Osteoblast (primary cell): ENCODE measurements around the gene HIF3A. TPM values are rescaled to one million over a fixed set of nuclear protein-coding genes. Genes with fewer than 3 reads are reported as not detected.
A peak's percentile ranks its signal among the peaks of the same experiment; 100 is the strongest.
"Not testable (repeated sequence)": the region's sequence is repeated elsewhere in the genome, so short reads cannot be mapped to it uniquely, and the experiment has no call there.

Source experiments
- DNase-seq: peaks from one replicate; pipeline ENCODE4 v3.0.0; 2011; ENCODE audit warnings: low spot score, mixed read lengths; ENCODE audit not compliant: insufficient read length; ENCODE audit errors: missing footprints
- H2AFZ ChIP-seq: 2 replicates; pipeline ENCODE4 v1.6.0; 2011; ENCODE audit warnings: mild to moderate bottlenecking, low read length
- H3K27ac ChIP-seq: 2 replicates; pipeline ENCODE4 v1.5.1; 2011; ENCODE audit warnings: mild to moderate bottlenecking, low read depth, low read length, moderate library complexity
- H3K27me3 ChIP-seq: 2 replicates; pipeline ENCODE4 v1.6.0; 2012; ENCODE audit warnings: mild to moderate bottlenecking, control low read depth, inconsistent platforms, low read length, moderate library complexity; ENCODE audit not compliant: insufficient read depth
- H3K36me3 ChIP-seq: 2 replicates; pipeline ENCODE4 v1.5.1; 2011; ENCODE audit warnings: mild to moderate bottlenecking, low read length, control low read depth, moderate library complexity; ENCODE audit not compliant: insufficient read depth
- H3K4me1 ChIP-seq: 2 replicates; pipeline ENCODE4 v1.5.1; 2011; ENCODE audit warnings: mild to moderate bottlenecking, low read length, control low read depth, moderate library complexity; ENCODE audit not compliant: insufficient read depth
- H3K4me2 ChIP-seq: 2 replicates; pipeline ENCODE4 v1.6.0; 2011; ENCODE audit warnings: mild to moderate bottlenecking, low read length; ENCODE audit not compliant: insufficient read depth
- H3K4me3 ChIP-seq: fragments of 200-600 bp; sonication (generic); 3 replicates; pipeline ENCODE4 v1.5.1; 2012; ENCODE audit warnings: mild to moderate bottlenecking, low read length, inconsistent platforms; ENCODE audit not compliant: insufficient read depth
- H3K79me2 ChIP-seq: 2 replicates; pipeline ENCODE4 v1.6.0; 2012; ENCODE audit warnings: mild to moderate bottlenecking, low read length, control low read depth, inconsistent platforms; ENCODE audit not compliant: insufficient read depth
- H3K9me3 ChIP-seq: 2 replicates; pipeline ENCODE4 v1.5.1; 2011; ENCODE audit warnings: low read depth, low read length, control low read depth
- H4K20me1 ChIP-seq: 2 replicates; pipeline ENCODE4 v1.6.0; 2012; ENCODE audit warnings: mild to moderate bottlenecking, low read length, control low read depth; ENCODE audit not compliant: insufficient read depth
- total RNA-seq: library from RNA; depleted of rRNA; stranded (reverse); fragments of >200 nt; gene quantifications from 2 replicates; pipeline ENCODE4 v1.2.3, GENCODE V29; 2012
- TF ChIP-seq, protein P1 (sequence below): IDR thresholded peaks from 2 replicates; pipeline ENCODE4 v1.5.1; 2011; ENCODE audit warnings: mild to moderate bottlenecking, low read depth, low read length, moderate library complexity; ENCODE audit errors: extremely low read depth

The HIF3A gene
- total RNA-seq, 1 donor, result not detected

DNA sequence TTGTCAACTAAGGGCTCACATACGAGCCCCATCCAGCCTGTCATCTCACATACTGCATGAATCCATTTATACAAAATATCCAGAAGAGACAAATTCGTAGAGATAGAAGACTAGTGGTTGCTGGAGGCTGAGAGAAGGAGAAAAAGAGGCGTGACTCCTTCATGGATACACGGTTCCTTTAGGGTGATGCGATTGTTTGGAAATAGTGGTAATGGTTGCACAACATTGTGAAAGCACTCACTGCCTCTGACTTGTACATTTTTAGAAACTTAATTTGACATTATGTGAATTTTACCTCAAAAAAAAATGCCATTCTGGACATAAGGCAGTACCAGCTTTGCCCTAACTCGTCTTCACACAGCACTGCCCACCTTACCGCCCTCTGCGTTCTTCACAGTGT lies 40.0 kb upstream of the HIF3A start:
- Histone ChIP-seq H3K36me3 (no peaks in the 10 kb centered on the region), H3K79me2 (no peaks in the 10 kb centered on the region), H3K27ac (no peak overlapping the region), H3K27me3 (peaks cover 45% of the 10 kb centered on the region), H3K9me3 (no peaks in the 10 kb centered on the region), H3K4me2 (no peak overlapping the region), H4K20me1 (no peaks in the 10 kb centered on the region), H3K4me3 (no peak overlapping the region), H2AFZ (no peak overlapping the region), H3K4me1 (no peaks in the 10 kb centered on the region)
- TF ChIP-seq, protein P1, sequence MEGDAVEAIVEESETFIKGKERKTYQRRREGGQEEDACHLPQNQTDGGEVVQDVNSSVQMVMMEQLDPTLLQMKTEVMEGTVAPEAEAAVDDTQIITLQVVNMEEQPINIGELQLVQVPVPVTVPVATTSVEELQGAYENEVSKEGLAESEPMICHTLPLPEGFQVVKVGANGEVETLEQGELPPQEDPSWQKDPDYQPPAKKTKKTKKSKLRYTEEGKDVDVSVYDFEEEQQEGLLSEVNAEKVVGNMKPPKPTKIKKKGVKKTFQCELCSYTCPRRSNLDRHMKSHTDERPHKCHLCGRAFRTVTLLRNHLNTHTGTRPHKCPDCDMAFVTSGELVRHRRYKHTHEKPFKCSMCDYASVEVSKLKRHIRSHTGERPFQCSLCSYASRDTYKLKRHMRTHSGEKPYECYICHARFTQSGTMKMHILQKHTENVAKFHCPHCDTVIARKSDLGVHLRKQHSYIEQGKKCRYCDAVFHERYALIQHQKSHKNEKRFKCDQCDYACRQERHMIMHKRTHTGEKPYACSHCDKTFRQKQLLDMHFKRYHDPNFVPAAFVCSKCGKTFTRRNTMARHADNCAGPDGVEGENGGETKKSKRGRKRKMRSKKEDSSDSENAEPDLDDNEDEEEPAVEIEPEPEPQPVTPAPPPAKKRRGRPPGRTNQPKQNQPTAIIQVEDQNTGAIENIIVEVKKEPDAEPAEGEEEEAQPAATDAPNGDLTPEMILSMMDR, result no peak
- DNase-seq, result no peak

DNA sequence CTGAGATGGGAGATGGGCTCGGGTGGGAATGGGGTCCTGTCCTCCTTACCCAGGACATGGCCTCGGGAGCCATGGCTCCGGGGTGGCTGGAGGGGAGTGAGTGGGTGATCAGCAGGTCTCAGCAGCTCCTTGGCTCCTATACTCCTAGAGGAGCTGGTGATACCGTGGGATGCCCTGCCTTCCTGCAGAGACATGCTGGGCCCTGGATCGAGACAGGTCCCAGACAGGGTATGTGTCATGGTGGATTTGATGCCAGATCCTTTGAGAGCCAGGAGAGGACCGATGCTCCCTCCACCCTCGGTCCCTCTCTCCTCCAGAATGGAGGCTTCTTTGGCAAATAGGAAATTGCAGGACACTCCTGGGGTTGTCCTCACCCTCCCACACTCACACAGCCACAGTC lies 35.3 kb upstream of the HIF3A start:
- not testable (repeated sequence) for H4K20me1 ChIP-seq, H3K79me2 ChIP-seq, H3K4me1 ChIP-seq, H3K4me3 ChIP-seq, H3K4me2 ChIP-seq, H3K36me3 ChIP-seq, H2AFZ ChIP-seq, H3K9me3 ChIP-seq, H3K27ac ChIP-seq
- peaks cover 57% of the 10 kb centered on the region for H3K27me3 ChIP-seq
- DNase-seq, result peak; percentile 47

DNA sequence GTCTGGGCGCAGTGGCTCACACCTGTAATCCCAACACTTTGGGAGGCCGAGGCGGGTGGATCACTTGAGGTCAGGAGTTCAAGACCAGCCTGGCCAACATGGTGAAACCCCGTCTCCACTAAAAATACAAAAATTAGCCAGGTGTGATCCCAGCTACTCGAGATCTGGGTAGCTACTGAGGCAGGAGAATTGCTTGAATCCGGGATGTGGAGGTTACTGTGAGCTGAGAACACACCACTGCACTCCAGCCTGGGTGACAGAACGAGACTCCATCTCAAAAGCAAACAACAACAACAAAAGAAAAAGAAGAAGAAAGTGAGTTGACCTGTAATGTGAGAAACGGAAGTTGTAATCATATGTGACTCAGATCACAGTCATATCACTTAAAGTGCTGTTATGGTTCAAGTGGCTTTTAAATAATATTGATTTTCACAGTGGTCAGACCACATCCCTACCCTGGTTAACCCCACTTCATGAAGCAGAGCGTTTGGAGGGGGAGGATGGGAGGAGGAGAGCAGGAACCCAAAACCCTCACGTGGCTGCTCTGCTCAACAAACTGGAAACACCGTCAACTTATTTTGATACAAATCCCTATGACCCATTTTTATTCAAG lies 34.1 kb upstream of the HIF3A start:
- not testable (repeated sequence) for H3K9me3 ChIP-seq, H3K4me3 ChIP-seq, H3K79me2 ChIP-seq, H3K4me2 ChIP-seq, H3K4me1 ChIP-seq, H2AFZ ChIP-seq, H3K36me3 ChIP-seq, H3K27ac ChIP-seq, H4K20me1 ChIP-seq
- DNase-seq, result peak; percentile 6
- H3K27me3 ChIP-seq, result peaks cover 62% of the 10 kb centered on the region

DNA sequence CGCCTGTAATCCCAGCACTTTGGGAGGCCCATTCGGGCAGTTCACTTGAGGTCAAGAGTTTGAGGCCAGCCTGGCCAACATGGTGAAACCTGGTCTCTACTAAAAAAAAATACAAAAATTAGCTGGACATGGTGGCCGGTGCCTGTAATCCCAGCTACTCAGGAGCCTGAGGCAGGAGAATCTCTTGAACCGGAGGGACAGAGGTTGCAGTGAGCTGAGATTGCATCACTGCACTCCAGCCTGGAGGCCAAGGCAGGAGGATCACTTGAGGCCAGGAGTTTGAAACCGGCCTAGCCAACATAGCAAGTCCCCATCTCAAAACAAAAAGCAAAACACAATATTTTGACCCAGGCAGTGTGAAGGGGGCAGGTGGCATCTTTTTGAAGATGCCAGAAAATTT lies 32.0 kb upstream of the HIF3A start:
- not testable (repeated sequence) for H2AFZ ChIP-seq, H3K4me2 ChIP-seq, H3K36me3 ChIP-seq, H3K9me3 ChIP-seq, DNase-seq, H3K79me2 ChIP-seq, H4K20me1 ChIP-seq, H3K4me3 ChIP-seq, H3K27ac ChIP-seq, H3K4me1 ChIP-seq
- H3K27me3 ChIP-seq, result peaks cover 68% of the 10 kb centered on the region

DNA sequence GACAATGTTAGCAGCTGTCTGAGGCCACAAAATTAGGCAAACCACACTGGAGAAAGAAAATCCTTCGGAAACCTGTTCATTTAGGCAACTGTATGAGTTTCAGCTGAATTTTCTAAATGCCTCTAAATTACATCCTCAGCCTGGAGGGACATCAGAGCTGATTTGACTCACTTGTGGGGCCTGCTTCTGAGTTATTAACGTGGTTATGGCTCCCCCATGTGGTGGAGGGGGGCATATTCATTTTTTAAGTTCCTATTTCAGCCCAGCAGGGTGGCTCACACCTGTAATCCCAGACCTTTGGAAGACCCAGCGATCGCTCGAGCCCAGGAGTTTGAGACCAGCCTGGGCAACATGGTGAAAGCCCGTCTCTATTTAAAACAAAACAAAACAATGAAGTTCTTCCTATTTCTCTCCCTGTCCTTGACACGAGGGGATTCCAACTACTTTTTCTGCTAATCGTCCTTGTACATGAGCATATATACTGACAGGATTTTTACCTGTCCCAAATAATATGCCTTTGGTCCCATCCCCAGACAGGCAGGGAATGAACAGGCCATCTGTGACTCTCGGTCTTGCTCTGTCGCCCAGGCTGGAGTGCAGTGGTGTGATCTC lies 31.5 kb upstream of the HIF3A start:
- H3K36me3 ChIP-seq, result no peaks in the 10 kb centered on the region
- no peak overlapping the region for H3K4me2 ChIP-seq
- H3K27ac ChIP-seq, result no peak overlapping the region
- no peak overlapping the region for H3K4me3 ChIP-seq
- TF ChIP-seq, protein P1, result peak; percentile 87
- H2AFZ ChIP-seq, result no peak overlapping the region
- peaks cover 5% of the 10 kb centered on the region for H3K4me1 ChIP-seq
- H4K20me1 ChIP-seq, result no peaks in the 10 kb centered on the region
- H3K9me3 ChIP-seq, result no peaks in the 10 kb centered on the region
- DNase-seq, result peak; percentile 85
- H3K79me2 ChIP-seq, result no peaks in the 10 kb centered on the region
- H3K27me3 ChIP-seq, result peaks cover 73% of the 10 kb centered on the region
